IMR-90 (cell line): ENCODE data around the gene HDAC10. TPM values are rescaled to one million over a fixed set of nuclear protein-coding genes. Genes with fewer than 3 reads are reported as not detected.

Experiments
- ATAC-seq: fragments of 200-7000 bp; cut with Tn5 transposase; 2 replicates; pipeline ENCODE4 v1.9.1; 2020; ENCODE audit warnings: low read depth, mild to moderate bottlenecking, moderate library complexity
- BruUV-seq: library from RNA; stranded (reverse); fragments of 400-500 nt; replicated peaks from 2 replicates; lab custom pipeline; 2021; lab: Mats Ljungman, UMichigan
- CTCF ChIA-PET: fragments of 300-600 bp; formaldehyde crosslinking; extraction: SDS; loops from one replicate; lab custom pipeline; 2021; ENCODE audit warnings: antibody characterized with exemption; lab: Yijun Ruan, JAX
- POLR2A ChIA-PET: fragments of 300-600 bp; sonication (Branson Sonifier 250); formaldehyde crosslinking; loops from one replicate; lab custom pipeline; 2022; ENCODE audit warnings: antibody characterized with exemption; ENCODE audit not compliant: unreplicated experiment; lab: Charles Lee
- DNase-seq: peaks from one replicate; pipeline ENCODE4 v3.0.0; 2013
- H2AFZ ChIP-seq: replicated peaks from 2 replicates; pipeline ENCODE3; 2013; ENCODE audit warnings: low read length, mild to moderate bottlenecking; ENCODE audit not compliant: poor library complexity
- H2AK5ac ChIP-seq: 2 replicates; pipeline ENCODE4 v1.6.1; 2013; ENCODE audit warnings: low read depth, low read length, inconsistent platforms
- H2AK9ac ChIP-seq: replicated peaks from 2 replicates; pipeline ENCODE3; 2013; ENCODE audit warnings: mild to moderate bottlenecking, low read depth, low read length, moderate library complexity; ENCODE audit not compliant: poor library complexity
- H2BK120ac ChIP-seq: 2 replicates; pipeline ENCODE4 v1.6.1; 2013; ENCODE audit warnings: low read depth, low read length, inconsistent platforms
- H2BK15ac ChIP-seq: 3 replicates; pipeline ENCODE4 v1.6.1; 2013; ENCODE audit warnings: low read depth, low read length, inconsistent platforms
- H2BK20ac ChIP-seq: 2 replicates; pipeline ENCODE4 v1.6.1; 2013; ENCODE audit warnings: low read depth, mild to moderate bottlenecking, inconsistent platforms, low read length, moderate library complexity
- H2BK5ac ChIP-seq: 2 replicates; pipeline ENCODE4 v1.6.1; 2013; ENCODE audit warnings: mild to moderate bottlenecking, low read depth, low read length, inconsistent platforms; ENCODE audit not compliant: poor library complexity, severe bottlenecking
- H3K14ac ChIP-seq: replicated peaks from 2 replicates; pipeline ENCODE4 v1.6.1; 2013; ENCODE audit warnings: low read depth, low read length, inconsistent platforms
- H3K18ac ChIP-seq: 2 replicates; pipeline ENCODE4 v1.6.1; 2013; ENCODE audit warnings: low read depth, low read length, control low read depth
- H3K23ac ChIP-seq: 2 replicates; pipeline ENCODE4 v1.6.1; 2013; ENCODE audit warnings: low read depth, low read length, inconsistent platforms
- H3K27ac ChIP-seq: 2 replicates; pipeline ENCODE4 v1.5.1; 2013; ENCODE audit warnings: mild to moderate bottlenecking, control low read depth, low read length; ENCODE audit not compliant: insufficient read depth
- H3K27me3 ChIP-seq: 2 replicates; pipeline ENCODE4 v1.6.1; 2013; ENCODE audit warnings: low read length; ENCODE audit not compliant: control insufficient read depth, insufficient read depth
- H3K36me3 ChIP-seq: 2 replicates; pipeline ENCODE4 v1.6.1; 2013; ENCODE audit warnings: low read length, mixed read lengths; ENCODE audit not compliant: control insufficient read depth, insufficient read depth
- H3K4ac ChIP-seq: 2 replicates; pipeline ENCODE4 v1.6.1; 2013; ENCODE audit warnings: low read depth, low read length, inconsistent platforms
- H3K4me1 ChIP-seq: 2 replicates; pipeline ENCODE4 v1.6.1; 2013; ENCODE audit warnings: low read length, mixed read lengths; ENCODE audit not compliant: control insufficient read depth, insufficient read depth
- H3K4me2 ChIP-seq: 2 replicates; pipeline ENCODE4 v1.6.1; 2013; ENCODE audit warnings: low read depth, mild to moderate bottlenecking, control low read depth, low read length, moderate library complexity
- H3K4me3 ChIP-seq: 2 replicates; pipeline ENCODE4 v1.5.1; 2013; ENCODE audit warnings: low read depth, mild to moderate bottlenecking, control low read depth, low read length, moderate library complexity; ENCODE audit not compliant: insufficient read depth
- H3K56ac ChIP-seq: 2 replicates; pipeline ENCODE4 v1.6.1; 2013; ENCODE audit warnings: low read length, inconsistent platforms; ENCODE audit not compliant: insufficient read depth; ENCODE audit errors: extremely low read depth
- H3K79me1 ChIP-seq, 2 experiments: 2 replicates each; pipeline ENCODE4 v1.6.1; 2013; ENCODE audit warnings: low read length in 2 of 2, inconsistent platforms in 1 of 2, low read depth in 1 of 2
- H3K9ac ChIP-seq: 2 replicates; pipeline ENCODE4 v1.6.1; 2013; ENCODE audit warnings: low read depth, low read length, control low read depth
- H3K9me1 ChIP-seq: 2 replicates; pipeline ENCODE4 v1.6.1; 2013; ENCODE audit warnings: low read length, inconsistent platforms; ENCODE audit not compliant: insufficient read depth
- H3K9me3 ChIP-seq: 2 replicates; pipeline ENCODE4 v1.6.1; 2013; ENCODE audit warnings: low read length; ENCODE audit not compliant: control insufficient read depth, insufficient read depth
- H4K20me1 ChIP-seq: 2 replicates; pipeline ENCODE4 v1.6.1; 2013; ENCODE audit warnings: low read length, inconsistent platforms; ENCODE audit not compliant: insufficient read depth
- H4K5ac ChIP-seq: 2 replicates; pipeline ENCODE4 v1.6.1; 2013; ENCODE audit warnings: mild to moderate bottlenecking, low read depth, low read length, control low read depth
- H4K8ac ChIP-seq, 2 experiments: 2 replicates each; pipeline ENCODE4 v1.6.1; 2013; ENCODE audit warnings: low read depth in 2 of 2, low read length in 2 of 2, control low read depth in 1 of 2, inconsistent platforms in 1 of 2
- H4K91ac ChIP-seq: 2 replicates; pipeline ENCODE4 v1.6.1; 2013; ENCODE audit warnings: low read depth, low read length, inconsistent platforms; ENCODE audit not compliant: insufficient read depth
- CTCF ChIP-seq: conservative IDR thresholded peaks from 2 replicates; pipeline ENCODE4 v1.5.1; 2012; ENCODE audit warnings: mild to moderate bottlenecking, low read depth, low read length, improper control_type of control experiment
- MAFK ChIP-seq: IDR thresholded peaks from 2 replicates; pipeline ENCODE4 v1.6.1; 2012; ENCODE audit warnings: low read depth, low read length, improper control_type of control experiment
- WGBS, 2 experiments: methylation state at CpG; one replicate each; pipeline versions ENCODE4 v1.1.5 to v1.1.7; 2013; ENCODE audit warnings: missing lambda C conversion rate in 2 of 2; ENCODE audit not compliant: insufficient read length in 1 of 2; ENCODE audit errors: extremely low coverage in 2 of 2; 5-methylcytosine and 5-hydroxymethylcytosine counted together
- dilution Hi-C: fragments of 300-500 bp; cut with HindIII; formaldehyde crosslinking; loops from one replicate; pipeline ENCODE4 v1.14.3; 2018; ENCODE audit warnings: low sequenced_read_pairs; ENCODE audit not compliant: unreplicated experiment
- in situ Hi-C: fragments of 300-500 bp; cut with MboI; formaldehyde crosslinking; loops from 3 replicates; pipeline ENCODE4 v1.14.3; 2019; ENCODE audit warnings: low sequenced_read_pairs, inconsistent platforms, mixed read lengths
- intact Hi-C: fragments of 100-400 bp; cut with micrococcal nuclease; formaldehyde crosslinking; loops from 2 replicates; pipeline ENCODE4 v1.10.0; 2022
- polyA plus RNA-seq, 3 experiments: library from polyadenylated mRNA; depleted of rRNA; stranded (reverse); fragments of >200 nt; gene quantifications; 2 replicates each; pipeline ENCODE4 v1.2.3, GENCODE V29; 2012; ENCODE audit warnings: low replicate concordance in 1 of 3
- total RNA-seq: library from RNA; depleted of rRNA; stranded (reverse); fragments of >200 nt; gene quantifications from 2 replicates; pipeline ENCODE4 v1.2.3, GENCODE V29; 2012

The HDAC10 gene
- total and polyA plus RNA-seq, 2 of the 4 experiments (the other 2 are of a cell fraction) = 3.9 to 35.7 TPM

- BruUV-seq = no TSS peak
- Histone ChIP-seq H3K4ac (peak overlapping the region; percentile 96), H2AFZ (peak overlapping the region; percentile 65), H3K56ac (0 out of 2 replicates have a peak overlapping the region, but pooled peaks have one; percentile 3), H3K9me1 (peaks cover 3% of the 10 kb centered on the region), H2BK20ac (no peak overlapping the region; the same call in 1 of the 2 replicates), H2BK15ac (peak overlapping the region; percentile 35; the same call in 1 of the 3 replicates), H2AK5ac (peak overlapping the region; percentile 91), H3K4me2 (no peak overlapping the region), H3K27me3 (no peaks in the 10 kb centered on the region), H3K9ac (peak overlapping the region; percentile 64; the same call in 1 of the 2 replicates), H3K79me1 (peaks cover 8 to 65% of the 10 kb centered on the region in 2 experiments; a peak in 3 of 4 replicates), H2AK9ac (peak overlapping the region; percentile 94), H4K20me1 (peaks cover 90% of the 10 kb centered on the region), H3K9me3 (no peaks in the 10 kb centered on the region), H3K23ac (peak overlapping the region; percentile 63; the same call in 1 of the 2 replicates), H3K18ac (no peak overlapping the region), H2BK5ac (peak overlapping the region; percentile 99), H3K27ac (peak overlapping the region; percentile 100), H4K8ac (peak overlapping the region; percentile 86 to 88), H3K4me1 (peaks cover 39% of the 10 kb centered on the region), H3K14ac (no peak overlapping the region), H4K5ac (no peak overlapping the region), H2BK120ac (peak overlapping the region; percentile 92), H3K36me3 (peaks cover 21% of the 10 kb centered on the region), H3K4me3 (no peak overlapping the region), H4K91ac (peak overlapping the region; percentile 70)
- CTCF ChIA-PET = interaction anchor here (1.5 kb wide), 1 partner anchor 32 kb away, joined by 4 read pairs; the partner anchor contains the start of gene DENND6B
- DNase-seq (no peak), ATAC-seq (peak; percentile 1; the same call in 1 of the 2 replicates)
- in situ Hi-C loops (no loop called here), dilution Hi-C loops (no loop called here), intact Hi-C loops (loop anchor here (5.0 kb wide), 1 partner anchor 33 kb away; the partner anchor contains the start of gene DENND6B)
- WGBS, 2 experiments = no CpG with 5 or more reads among the region's 5 CpGs
- POLR2A ChIA-PET = interaction anchor here (1.0 kb wide), 1 partner anchor 11 kb away, joined by 6 read pairs; no protein-coding TSS in a partner anchor
- TF ChIP-seq MAFK (no peak), CTCF (no peak)
Observed at GRCh38 chr22:50294319-50294656, 43.2 kb upstream of the HDAC10 start.
